ENCODE measurements around the gene BMP7. TPM values are rescaled to one million over a fixed set of nuclear protein-coding genes. Genes with fewer than 3 reads are reported as not detected.

BMP7 gene
- total RNA-seq, 1 experiment from 2014 or later = 0.13 TPM

- Histone ChIP-seq H3K4me3 (no peak overlapping the region), H3K9me2 (ENCODE audit: insufficient read depth) (0 out of 2 replicates have a peak, but pooled peaks cover 3% of the 10 kb centered on the region), H2AFZ (no peak overlapping the region), H3K4me2 (no peak overlapping the region), H3K36me3 (ENCODE audit: low read depth) (no peaks in the 10 kb centered on the region), H3K4me1 (replicated peaks; ENCODE audit: insufficient read depth) (no peaks in the 10 kb centered on the region), H3K27ac (no peak overlapping the region), H3F3A (ENCODE audit: insufficient read depth, low read depth) (no peaks in the 10 kb centered on the region), H4K20me1 (ENCODE audit: insufficient read depth) (no peaks in the 10 kb centered on the region), H3K79me2 (ENCODE audit: low read depth) (no peaks in the 10 kb centered on the region), H3K27me3 (ENCODE audit: insufficient read depth, low read depth) (peaks cover 9% of the 10 kb centered on the region; the same call in 1 of the 2 replicates), H3K9me3 (ENCODE audit: insufficient read depth, low read depth) (no peaks in the 10 kb centered on the region)
- CTCF ChIA-PET = no interaction called here
- DNase-seq = no peak
- BruUV-seq (replicated peaks) = no TSS peak
- intact Hi-C loops (cut with micrococcal nuclease; ENCODE audit: unreplicated experiment) = no loop called here
- no peak; the same call in 1 of the 2 replicates for TF ChIP-seq CTCF (conservative IDR thresholded peaks at IDR 0.05)
- TF ChIP-seq EZH2 (IDR thresholded peaks at IDR 0.05; ENCODE audit: low read depth) = no peak
- POLR2A ChIA-PET (ENCODE audit: unreplicated experiment) = no interaction called here
Measured at GRCh38 chr20:57244221-57244585, 22.2 kb downstream of the BMP7 start.

- Histone ChIP-seq H3K27ac (no peak overlapping the region), H3K9me2 (ENCODE audit: insufficient read depth) (0 out of 2 replicates have a peak, but pooled peaks cover 3% of the 10 kb centered on the region), H3K4me2 (no peak overlapping the region), H3K79me2 (ENCODE audit: low read depth) (no peaks in the 10 kb centered on the region), H2AFZ (no peak overlapping the region), H3F3A (ENCODE audit: insufficient read depth, low read depth) (no peaks in the 10 kb centered on the region), H3K4me1 (replicated peaks; ENCODE audit: insufficient read depth) (no peaks in the 10 kb centered on the region), H3K9me3 (ENCODE audit: insufficient read depth, low read depth) (no peaks in the 10 kb centered on the region), H3K27me3 (ENCODE audit: insufficient read depth, low read depth) (peaks cover 9% of the 10 kb centered on the region; the same call in 1 of the 2 replicates), H3K4me3 (no peak overlapping the region), H3K36me3 (ENCODE audit: low read depth) (no peaks in the 10 kb centered on the region), H4K20me1 (ENCODE audit: insufficient read depth) (no peaks in the 10 kb centered on the region)
- ChIA-PET POLR2A (ENCODE audit: unreplicated experiment) (no interaction called here), CTCF (no interaction called here)
- BruUV-seq (replicated peaks) = no TSS peak
- DNase-seq = no peak
- no peak for TF ChIP-seq CTCF (conservative IDR thresholded peaks at IDR 0.05)
- no peak for TF ChIP-seq EZH2 (IDR thresholded peaks at IDR 0.05; ENCODE audit: low read depth)
- intact Hi-C loops (cut with micrococcal nuclease; ENCODE audit: unreplicated experiment) = no loop called here
Measured at GRCh38 chr20:57243480-57244220, 22.8 kb downstream of the BMP7 start.

- Histone ChIP-seq H3K36me3 (ENCODE audit: low read depth) (no peaks in the 10 kb centered on the region), H3K27ac (no peak overlapping the region), H3F3A (ENCODE audit: insufficient read depth, low read depth) (no peaks in the 10 kb centered on the region), H3K27me3 (ENCODE audit: insufficient read depth, low read depth) (peaks cover 17% of the 10 kb centered on the region), H3K4me3 (no peak overlapping the region), H3K9me3 (ENCODE audit: insufficient read depth, low read depth) (no peaks in the 10 kb centered on the region), H3K4me2 (no peak overlapping the region), H3K79me2 (ENCODE audit: low read depth) (no peaks in the 10 kb centered on the region), H2AFZ (no peak overlapping the region), H3K4me1 (replicated peaks; ENCODE audit: insufficient read depth) (no peaks in the 10 kb centered on the region), H4K20me1 (ENCODE audit: insufficient read depth) (no peaks in the 10 kb centered on the region), H3K9me2 (ENCODE audit: insufficient read depth) (0 out of 2 replicates have a peak, but pooled peaks cover 3% of the 10 kb centered on the region)
- BruUV-seq (replicated peaks) = no TSS peak
- CTCF ChIA-PET = no interaction called here
- intact Hi-C loops (cut with micrococcal nuclease; ENCODE audit: unreplicated experiment) = no loop called here
- POLR2A ChIA-PET (ENCODE audit: unreplicated experiment) = interaction anchor here (0.5 kb wide), 1 partner anchor 1358 kb away, joined by 6 read pairs; no protein-coding TSS in a partner anchor
- DNase-seq = no peak
- TF ChIP-seq CTCF (conservative IDR thresholded peaks at IDR 0.05) (no peak), EZH2 (IDR thresholded peaks at IDR 0.05; ENCODE audit: low read depth) (no peak)
Measured at GRCh38 chr20:57242414-57242813, 24.0 kb downstream of the BMP7 start.
